ENCODE data around the gene SLC6A19.

SLC6A19 gene

DNA sequence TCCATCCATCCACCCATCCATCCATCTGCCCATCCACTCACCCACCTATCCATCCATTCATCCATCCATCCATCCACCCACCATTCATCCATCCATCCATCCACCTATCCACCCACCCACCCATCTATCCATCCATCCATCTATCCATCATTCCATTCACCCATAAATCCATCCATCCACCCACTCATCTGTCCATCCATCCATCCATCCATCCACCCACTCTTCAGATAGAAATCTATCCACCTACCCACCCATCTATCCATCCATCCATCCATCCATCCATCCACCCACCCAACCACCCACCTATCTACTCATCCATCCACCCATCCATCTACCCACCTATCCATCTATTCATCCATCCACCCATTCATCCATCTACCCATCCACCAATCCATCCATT lies 35.0 kb upstream of the SLC6A19 start:
- DNase-seq (ENCODE audit: low read depth in 3 of 3), result no peak

- no peak for DNase-seq (ENCODE audit: low read depth in 3 of 3)
Observed at GRCh38 chr5:1167361-1167727, 34.1 kb upstream of the SLC6A19 start.

GRCh38 chr5:1167728-1168709 lies 33.4 kb upstream of the SLC6A19 start:
- peak; percentile 28 to 51 (median 46) for DNase-seq (ENCODE audit: low read depth in 3 of 3)

DNA sequence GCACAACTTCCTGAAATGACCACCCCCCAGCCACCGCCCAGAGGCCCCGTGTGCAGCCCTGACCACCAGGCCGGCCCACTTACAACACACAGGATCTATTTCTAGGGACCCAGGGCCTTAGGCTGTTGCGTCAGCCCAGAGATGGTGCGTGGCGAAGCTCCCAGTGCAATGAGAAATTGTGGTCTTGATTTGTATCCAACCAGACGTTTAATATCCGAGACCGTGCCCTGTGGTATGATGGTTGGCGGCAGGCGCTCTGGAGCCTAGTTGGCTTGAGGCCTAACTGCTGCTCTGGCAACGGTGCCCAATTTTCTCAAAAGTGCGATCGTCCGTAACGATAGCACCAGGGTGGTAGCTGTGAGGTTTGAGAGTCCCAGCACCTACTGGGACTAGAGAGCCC lies 32.6 kb upstream of the SLC6A19 start:
- no peak for DNase-seq (ENCODE audit: low read depth in 3 of 3)

- DNase-seq (ENCODE audit: low read depth in 3 of 3), result no peak
Observed at GRCh38 chr5:1169211-1170115, 31.9 kb upstream of the SLC6A19 start.

GRCh38 chr5:1171340-1171941 lies 30.0 kb upstream of the SLC6A19 start:
- DNase-seq (ENCODE audit: low read depth in 3 of 3), result no peak

DNA sequence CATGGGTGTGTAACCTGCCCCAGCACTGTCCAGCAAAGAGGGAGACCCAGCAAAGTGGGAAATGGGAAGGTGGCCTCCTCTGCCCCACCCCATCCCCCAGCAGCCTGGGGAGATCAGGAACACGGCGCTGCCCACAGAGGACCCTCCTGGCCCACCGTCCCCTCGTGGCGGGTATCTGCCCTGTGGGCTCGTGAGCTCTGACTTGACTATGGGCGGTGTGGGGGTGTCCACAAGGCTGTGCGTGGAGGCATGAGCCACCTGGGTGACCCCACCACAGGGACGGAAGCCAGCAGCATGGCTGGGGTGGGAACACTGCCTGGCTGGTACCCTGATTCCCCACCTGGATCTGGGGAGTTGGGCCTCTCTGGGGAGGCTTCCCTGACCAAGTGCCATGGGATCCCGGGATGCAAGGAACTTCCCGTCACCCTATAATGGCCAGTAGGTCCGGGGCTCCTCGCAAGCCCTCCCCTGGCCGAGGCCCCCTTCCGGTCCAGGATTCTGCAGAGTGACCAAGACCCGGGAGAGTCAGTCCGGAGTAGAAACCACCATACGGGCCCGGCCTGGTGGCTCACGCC lies 29.3 kb upstream of the SLC6A19 start:
- no peak for DNase-seq (ENCODE audit: low read depth in 3 of 3)

GRCh38 chr5:1172670-1173404 lies 28.6 kb upstream of the SLC6A19 start:
- peak in 1 of 3 experiments; percentile 24 for DNase-seq (ENCODE audit: low read depth in 3 of 3)

DNA sequence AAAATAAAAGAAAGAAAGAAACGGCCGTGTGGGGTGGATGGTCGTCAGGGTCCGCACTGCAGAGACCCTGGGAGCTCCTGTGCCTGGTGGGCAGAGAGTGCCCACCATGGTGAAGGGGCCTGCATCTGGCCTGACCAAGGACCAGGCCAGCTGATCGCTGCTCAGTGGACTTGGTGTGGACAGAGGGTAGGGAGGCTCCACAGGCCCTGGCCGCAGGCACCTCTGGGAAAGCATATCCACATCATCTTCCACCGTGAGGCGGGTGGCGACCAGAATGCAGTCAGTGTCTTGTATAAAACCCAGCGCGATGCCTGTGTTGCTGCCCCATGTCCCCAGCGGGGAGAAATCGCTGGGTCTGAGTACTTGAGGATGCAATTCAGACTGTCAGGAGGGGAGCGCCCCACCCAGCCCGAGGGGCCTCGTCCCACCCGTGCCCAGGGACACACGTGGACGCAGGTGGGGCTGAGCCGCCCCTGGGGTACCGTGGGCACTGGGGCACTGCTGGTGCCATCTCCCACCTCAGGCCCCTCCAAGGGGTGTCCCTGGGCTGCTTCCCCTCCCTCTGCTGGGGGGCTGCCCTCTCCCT lies 27.8 kb upstream of the SLC6A19 start:
- DNase-seq (ENCODE audit: low read depth in 3 of 3), result no peak

DNA sequence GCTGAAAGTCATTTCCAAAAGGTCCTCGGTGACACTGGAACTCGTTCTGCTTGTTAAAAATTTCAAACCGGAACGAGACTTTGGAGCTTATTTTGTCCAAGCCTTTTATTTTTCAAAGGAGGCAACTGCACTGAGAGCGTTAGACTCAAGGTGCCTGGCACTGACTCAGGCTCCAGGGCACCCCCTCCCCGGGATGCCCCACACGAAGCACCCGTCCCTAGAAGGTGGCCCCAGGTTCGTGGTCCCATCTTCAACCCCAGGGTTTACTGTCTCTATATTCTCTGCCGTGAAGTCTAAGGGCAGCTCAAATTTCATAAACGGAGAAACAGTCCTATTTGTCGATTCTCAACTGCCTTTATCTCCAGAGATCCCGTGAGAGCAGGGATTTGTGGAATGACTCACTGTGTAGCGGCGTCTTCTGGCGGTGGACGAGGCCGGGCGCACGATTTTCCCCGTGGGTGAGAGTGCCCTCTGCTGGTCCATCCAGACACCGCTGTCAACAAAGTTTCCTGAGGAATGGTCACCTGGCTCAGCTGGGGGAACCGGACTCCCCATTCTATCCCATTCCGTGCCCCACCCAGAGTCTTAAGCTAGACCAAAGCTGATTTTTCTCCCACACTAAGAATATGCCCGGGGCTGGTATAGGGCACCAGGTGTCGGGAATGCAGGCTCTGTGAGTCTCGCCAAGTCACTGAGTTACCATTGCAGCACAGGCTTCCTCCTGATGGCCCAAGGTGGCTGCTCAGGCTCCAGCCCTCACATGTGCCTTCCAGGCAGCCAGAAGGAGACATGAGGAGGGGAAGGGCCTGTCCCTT lies 27.1 kb upstream of the SLC6A19 start:
- peak in 2 of 3 experiments; percentile 18 to 56 for DNase-seq (ENCODE audit: low read depth in 3 of 3)

- DNase-seq (ENCODE audit: low read depth in 3 of 3), result no peak
Observed at GRCh38 chr5:1175015-1175414, 26.4 kb upstream of the SLC6A19 start.

DNA sequence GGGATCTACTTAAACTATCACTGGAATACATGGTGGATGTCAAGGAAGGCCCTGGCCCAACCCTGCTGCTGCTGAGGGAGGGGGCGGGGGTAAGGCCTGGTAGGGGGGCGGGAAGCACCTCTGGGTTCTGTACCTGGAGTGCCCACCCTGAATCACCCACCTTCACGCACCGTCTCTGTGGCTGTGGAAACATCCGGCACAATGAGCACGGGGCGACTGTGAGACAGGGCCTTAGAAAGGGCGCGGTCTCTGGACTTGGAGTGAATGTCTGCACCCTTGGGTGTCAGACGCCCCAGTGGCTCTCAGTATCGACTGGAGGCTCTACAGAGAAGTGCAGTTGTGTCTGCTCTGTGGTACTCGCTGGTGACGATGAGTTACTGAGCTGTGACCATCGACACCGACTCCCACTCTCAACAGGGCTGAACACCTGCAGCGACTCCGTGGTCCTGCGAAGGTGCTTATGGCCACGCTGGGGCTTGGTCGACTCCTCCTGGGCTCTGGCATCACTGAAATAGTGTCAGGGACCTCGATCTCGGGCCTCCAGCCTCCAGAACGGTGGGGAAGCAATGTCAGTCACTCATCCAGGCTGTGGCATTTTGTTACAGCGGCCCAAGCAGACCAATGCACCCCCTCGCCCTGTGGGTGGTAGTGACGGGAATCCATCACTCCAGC lies 25.5 kb upstream of the SLC6A19 start:
- no peak for DNase-seq (ENCODE audit: low read depth in 3 of 3)

GRCh38 chr5:1176473-1177391 lies 24.7 kb upstream of the SLC6A19 start:
- DNase-seq (ENCODE audit: low read depth in 3 of 3), result no peak

- no peak for DNase-seq (ENCODE audit: low read depth in 3 of 3)
Observed at GRCh38 chr5:1177826-1178528, 23.4 kb upstream of the SLC6A19 start.

- DNase-seq (ENCODE audit: low read depth in 3 of 3), result no peak
Observed at GRCh38 chr5:1178529-1179382, 22.6 kb upstream of the SLC6A19 start.

DNA sequence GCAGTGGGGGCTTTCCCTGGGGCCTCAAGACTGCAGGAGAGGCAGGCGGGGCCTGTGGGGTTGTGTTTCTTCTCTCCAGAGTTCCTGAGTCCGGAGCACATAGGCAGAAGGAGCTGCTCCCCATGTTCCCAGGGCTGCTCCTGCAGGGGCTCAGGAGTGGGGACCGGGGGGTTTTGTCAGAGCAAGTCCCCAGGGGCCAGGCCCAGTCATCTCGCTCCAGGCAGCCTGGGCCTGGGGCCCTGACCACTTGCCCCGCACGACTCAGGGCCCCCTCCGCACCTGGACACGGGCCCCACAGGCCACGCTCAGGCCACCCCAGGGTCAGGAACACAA lies 22.0 kb upstream of the SLC6A19 start:
- no peak for DNase-seq (ENCODE audit: low read depth in 3 of 3)

DNA sequence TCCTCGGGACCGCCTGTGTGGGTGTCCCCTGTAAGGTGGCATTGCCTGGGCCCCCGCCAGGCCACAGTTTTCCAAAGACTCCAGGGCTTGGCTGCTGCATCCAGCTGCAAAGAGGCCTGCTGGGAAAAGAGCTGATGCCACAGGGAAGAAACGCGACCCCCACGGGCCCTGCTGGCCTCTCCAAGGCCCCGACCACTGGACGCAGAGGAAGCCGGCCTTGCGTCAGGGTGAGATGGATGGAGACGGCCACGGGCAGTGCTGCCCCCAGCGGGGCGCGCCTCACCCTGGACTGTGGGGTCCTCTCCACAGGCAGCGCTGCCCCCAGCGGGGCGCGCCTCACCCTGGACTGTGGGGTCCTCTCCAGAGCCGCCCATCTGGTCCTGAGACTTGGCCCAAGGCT lies 21.3 kb upstream of the SLC6A19 start:
- DNase-seq (ENCODE audit: low read depth in 3 of 3), result no peak

Measured in stimulated activated CD4-positive, alpha-beta T cell treated with anti-CD3 and anti-CD28 coated beads, TNF-alpha, amount 100 ng/mL, for 24 hours (primary cell).